ENCODE measurements around the gene FBRSL1.

DNA sequence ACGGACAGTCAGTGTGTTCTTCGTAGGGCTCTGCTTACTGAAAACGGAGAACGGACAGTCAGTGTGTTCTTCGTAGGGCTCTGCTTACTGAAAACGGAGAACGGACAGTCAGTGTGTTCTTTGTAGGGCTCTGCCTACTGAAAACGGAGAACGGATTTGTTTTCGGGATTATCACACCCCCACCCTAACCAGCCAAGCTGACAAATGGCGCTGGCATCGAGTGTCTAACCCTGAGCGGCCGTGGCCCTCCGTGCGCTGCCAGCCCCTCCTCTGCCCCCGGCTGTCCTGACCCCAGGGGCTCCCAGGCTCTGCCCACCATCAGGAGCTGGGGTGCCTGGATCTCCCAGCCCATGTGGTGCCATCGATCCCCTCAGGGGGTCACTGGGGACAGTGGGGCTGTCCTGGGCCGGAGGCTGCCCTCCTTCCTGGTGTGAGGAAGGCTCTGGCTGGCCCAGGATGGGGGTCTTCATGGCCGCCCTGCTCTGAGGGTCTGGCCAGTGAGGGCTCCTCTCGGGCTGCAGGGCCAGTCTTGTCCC, 57.3 kb downstream of the FBRSL1 start:
- TF ChIP-seq, protein P1, sequence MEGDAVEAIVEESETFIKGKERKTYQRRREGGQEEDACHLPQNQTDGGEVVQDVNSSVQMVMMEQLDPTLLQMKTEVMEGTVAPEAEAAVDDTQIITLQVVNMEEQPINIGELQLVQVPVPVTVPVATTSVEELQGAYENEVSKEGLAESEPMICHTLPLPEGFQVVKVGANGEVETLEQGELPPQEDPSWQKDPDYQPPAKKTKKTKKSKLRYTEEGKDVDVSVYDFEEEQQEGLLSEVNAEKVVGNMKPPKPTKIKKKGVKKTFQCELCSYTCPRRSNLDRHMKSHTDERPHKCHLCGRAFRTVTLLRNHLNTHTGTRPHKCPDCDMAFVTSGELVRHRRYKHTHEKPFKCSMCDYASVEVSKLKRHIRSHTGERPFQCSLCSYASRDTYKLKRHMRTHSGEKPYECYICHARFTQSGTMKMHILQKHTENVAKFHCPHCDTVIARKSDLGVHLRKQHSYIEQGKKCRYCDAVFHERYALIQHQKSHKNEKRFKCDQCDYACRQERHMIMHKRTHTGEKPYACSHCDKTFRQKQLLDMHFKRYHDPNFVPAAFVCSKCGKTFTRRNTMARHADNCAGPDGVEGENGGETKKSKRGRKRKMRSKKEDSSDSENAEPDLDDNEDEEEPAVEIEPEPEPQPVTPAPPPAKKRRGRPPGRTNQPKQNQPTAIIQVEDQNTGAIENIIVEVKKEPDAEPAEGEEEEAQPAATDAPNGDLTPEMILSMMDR (IDR thresholded peaks at IDR 0.05), result no peak
- TF ChIP-seq POLR2A (IDR thresholded peaks at IDR 0.05), result no peak
- no peak for TF ChIP-seq POLR2AphosphoS5 (IDR thresholded peaks at IDR 0.05)

All from breast epithelium (tissue), 3 donors.